ENCODE results near the gene GIT2.

The GIT2 gene

GRCh38 chr12:109880043-109880931 is 115.9 kb downstream of the GIT2 start, which contains the start of gene GLTP:
TSS of gene GLTP (minus strand) at chr12:109880541. CDS start at chr12:109880374, 167 bp downstream.
- H3K4me1 ChIP-seq (ENCODE audit: control insufficient read depth, insufficient read depth, low read length), result peaks cover 8% of the 10 kb centered on the region
- POLR2A ChIA-PET, result no interaction called here
- CTCF ChIA-PET, result interaction anchor here (0.7 to 3.7 kb wide), 9 partner anchors 16 to 282 kb away, joined by 3 to 24 read pairs (median 3); no protein-coding TSS in a partner anchor
- no peaks in the 10 kb centered on the region for H3K9me3 ChIP-seq (ENCODE audit: control insufficient read depth, insufficient read depth, low read depth, low read length)
- H3K4me3 ChIP-seq (ENCODE audit: low read depth, low read length), result peak within 1 kb of the TSS; percentile 71
- peak within 1 kb of the TSS; percentile 51; the same call in 1 of the 2 replicates for H3K27ac ChIP-seq (ENCODE audit: extremely low read depth, low read depth, low read length)
- H3K36me3 ChIP-seq (ENCODE audit: control insufficient read depth in 2 of 2, insufficient read depth in 1 of 2, low read length in 2 of 2), result no peaks in the 10 kb centered on the region
- TF ChIP-seq ZBTB21 (tag by site-specific recombination; IDR thresholded peaks at IDR 0.05) (0 out of 2 replicates have a peak, but pooled peaks have one; percentile 27), ZNF571 (tag by site-specific recombination; IDR thresholded peaks at IDR 0.05) (no peak), ZNF391 (tag by site-specific recombination; IDR thresholded peaks at IDR 0.05; ENCODE audit: borderline replicate concordance, low read depth) (peak; percentile 39; the same call in 1 of the 2 replicates), ZBTB1 (tag by site-specific recombination; IDR thresholded peaks at IDR 0.05) (no peak), SP3 (tag by site-specific recombination; IDR thresholded peaks at IDR 0.05) (peak; percentile 31; the same call in 1 of the 2 replicates), ZNF791 (tag by site-specific recombination; IDR thresholded peaks at IDR 0.05) (peak; percentile 20; the same call in 1 of the 2 replicates), KLF8 (tag by site-specific recombination; IDR thresholded peaks at IDR 0.05) (no peak; the same call in 1 of the 2 replicates), SP7 (tag by site-specific recombination; IDR thresholded peaks at IDR 0.05) (0 out of 2 replicates have a peak, but pooled peaks have one; percentile 37), ZNF561 (tag by site-specific recombination; IDR thresholded peaks at IDR 0.05; ENCODE audit: borderline replicate concordance) (no peak), RBAK (tag by site-specific recombination; IDR thresholded peaks at IDR 0.05) (0 out of 2 replicates have a peak, but pooled peaks have one; percentile 28), ZNF639 (tag by site-specific recombination; IDR thresholded peaks at IDR 0.05) (peak; percentile 57; the same call in 1 of the 2 replicates), ZNF830 (tag by site-specific recombination; IDR thresholded peaks at IDR 0.05; ENCODE audit: low read depth) (no peak), ZNF311 (tag by site-specific recombination; IDR thresholded peaks at IDR 0.05; ENCODE audit: borderline replicate concordance) (no peak), ZNF792 (tag by site-specific recombination; IDR thresholded peaks at IDR 0.05) (no peak), KLF1 (tag by site-specific recombination; IDR thresholded peaks at IDR 0.05) (peak; percentile 21; the same call in 1 of the 2 replicates), ZNF324 (tag by site-specific recombination; IDR thresholded peaks at IDR 0.05) (0 out of 2 replicates have a peak, but pooled peaks have one; percentile 64), ZNF544 (tag by site-specific recombination; IDR thresholded peaks at IDR 0.05) (no peak), ZNF133 (tag by site-specific recombination; IDR thresholded peaks at IDR 0.05) (0 out of 2 replicates have a peak, but pooled peaks have one; percentile 11), ZNF114 (tag by site-specific recombination; IDR thresholded peaks at IDR 0.05) (no peak), GLIS2 (tag by site-specific recombination; IDR thresholded peaks at IDR 0.05) (peak; percentile 9; the same call in 1 of the 2 replicates), ZNF423 (tag by site-specific recombination; IDR thresholded peaks at IDR 0.05) (no peak), ZNF26 (tag by site-specific recombination; IDR thresholded peaks at IDR 0.05) (no peak), ZBTB10 (tag by site-specific recombination; IDR thresholded peaks at IDR 0.05) (peak; percentile 71), KLF16 (tag by site-specific recombination; IDR thresholded peaks at IDR 0.05) (peak; percentile 67)
- TF ChIP-seq, protein P1, sequence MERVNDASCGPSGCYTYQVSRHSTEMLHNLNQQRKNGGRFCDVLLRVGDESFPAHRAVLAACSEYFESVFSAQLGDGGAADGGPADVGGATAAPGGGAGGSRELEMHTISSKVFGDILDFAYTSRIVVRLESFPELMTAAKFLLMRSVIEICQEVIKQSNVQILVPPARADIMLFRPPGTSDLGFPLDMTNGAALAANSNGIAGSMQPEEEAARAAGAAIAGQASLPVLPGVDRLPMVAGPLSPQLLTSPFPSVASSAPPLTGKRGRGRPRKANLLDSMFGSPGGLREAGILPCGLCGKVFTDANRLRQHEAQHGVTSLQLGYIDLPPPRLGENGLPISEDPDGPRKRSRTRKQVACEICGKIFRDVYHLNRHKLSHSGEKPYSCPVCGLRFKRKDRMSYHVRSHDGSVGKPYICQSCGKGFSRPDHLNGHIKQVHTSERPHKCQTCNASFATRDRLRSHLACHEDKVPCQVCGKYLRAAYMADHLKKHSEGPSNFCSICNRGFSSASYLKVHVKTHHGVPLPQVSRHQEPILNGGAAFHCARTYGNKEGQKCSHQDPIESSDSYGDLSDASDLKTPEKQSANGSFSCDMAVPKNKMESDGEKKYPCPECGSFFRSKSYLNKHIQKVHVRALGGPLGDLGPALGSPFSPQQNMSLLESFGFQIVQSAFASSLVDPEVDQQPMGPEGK (tag by site-specific recombination; IDR thresholded peaks at IDR 0.05), result peak; percentile 76
- TF ChIP-seq, protein P2, sequence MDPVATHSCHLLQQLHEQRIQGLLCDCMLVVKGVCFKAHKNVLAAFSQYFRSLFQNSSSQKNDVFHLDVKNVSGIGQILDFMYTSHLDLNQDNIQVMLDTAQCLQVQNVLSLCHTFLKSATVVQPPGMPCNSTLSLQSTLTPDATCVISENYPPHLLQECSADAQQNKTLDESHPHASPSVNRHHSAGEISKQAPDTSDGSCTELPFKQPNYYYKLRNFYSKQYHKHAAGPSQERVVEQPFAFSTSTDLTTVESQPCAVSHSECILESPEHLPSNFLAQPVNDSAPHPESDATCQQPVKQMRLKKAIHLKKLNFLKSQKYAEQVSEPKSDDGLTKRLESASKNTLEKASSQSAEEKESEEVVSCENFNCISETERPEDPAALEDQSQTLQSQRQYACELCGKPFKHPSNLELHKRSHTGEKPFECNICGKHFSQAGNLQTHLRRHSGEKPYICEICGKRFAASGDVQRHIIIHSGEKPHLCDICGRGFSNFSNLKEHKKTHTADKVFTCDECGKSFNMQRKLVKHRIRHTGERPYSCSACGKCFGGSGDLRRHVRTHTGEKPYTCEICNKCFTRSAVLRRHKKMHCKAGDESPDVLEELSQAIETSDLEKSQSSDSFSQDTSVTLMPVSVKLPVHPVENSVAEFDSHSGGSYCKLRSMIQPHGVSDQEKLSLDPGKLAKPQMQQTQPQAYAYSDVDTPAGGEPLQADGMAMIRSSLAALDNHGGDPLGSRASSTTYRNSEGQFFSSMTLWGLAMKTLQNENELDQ (tag by site-specific recombination; IDR thresholded peaks at IDR 0.05; ENCODE audit: low read depth), result no peak
